Measurements from ENCODE around the gene LRP3. TPM values are rescaled to one million over a fixed set of nuclear protein-coding genes. Genes with fewer than 3 reads are reported as not detected.

LRP3 gene
- total RNA-seq, 4 donors from 2014 or later: 5.5 to 17.2 (median 8.9) TPM

DNA sequence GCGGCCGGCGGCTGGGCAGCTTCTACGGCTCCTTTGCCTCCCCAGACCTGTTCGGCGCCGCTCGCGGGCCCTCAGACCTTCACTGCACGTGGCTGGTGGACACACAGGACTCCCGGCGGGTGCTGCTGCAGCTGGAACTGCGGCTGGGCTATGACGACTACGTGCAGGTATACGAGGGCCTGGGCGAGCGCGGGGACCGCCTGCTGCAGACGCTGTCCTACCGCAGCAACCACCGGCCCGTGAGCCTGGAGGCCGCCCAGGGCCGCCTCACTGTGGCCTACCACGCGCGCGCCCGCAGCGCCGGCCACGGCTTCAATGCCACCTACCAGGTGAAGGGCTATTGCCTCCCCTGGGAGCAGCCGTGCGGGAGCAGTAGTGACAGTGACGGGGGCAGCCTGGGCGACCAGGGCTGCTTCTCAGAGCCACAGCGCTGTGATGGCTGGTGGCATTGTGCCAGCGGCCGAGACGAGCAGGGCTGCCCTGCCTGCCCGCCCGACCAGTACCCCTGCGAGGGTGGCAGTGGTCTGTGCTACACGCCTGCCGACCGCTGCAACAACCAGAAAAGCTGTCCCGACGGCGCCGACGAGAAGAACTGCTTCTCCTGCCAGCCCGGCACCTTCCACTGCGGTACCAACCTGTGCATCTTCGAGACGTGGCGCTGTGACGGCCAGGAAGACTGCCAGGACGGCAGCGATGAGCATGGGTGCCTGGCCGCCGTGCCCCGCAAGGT lies 11.6 kb downstream of the LRP3 start:
- H3K4me1 ChIP-seq: no peaks in the 10 kb centered on the region
- intact Hi-C loops (cut with DNase I): no loop called here

DNA sequence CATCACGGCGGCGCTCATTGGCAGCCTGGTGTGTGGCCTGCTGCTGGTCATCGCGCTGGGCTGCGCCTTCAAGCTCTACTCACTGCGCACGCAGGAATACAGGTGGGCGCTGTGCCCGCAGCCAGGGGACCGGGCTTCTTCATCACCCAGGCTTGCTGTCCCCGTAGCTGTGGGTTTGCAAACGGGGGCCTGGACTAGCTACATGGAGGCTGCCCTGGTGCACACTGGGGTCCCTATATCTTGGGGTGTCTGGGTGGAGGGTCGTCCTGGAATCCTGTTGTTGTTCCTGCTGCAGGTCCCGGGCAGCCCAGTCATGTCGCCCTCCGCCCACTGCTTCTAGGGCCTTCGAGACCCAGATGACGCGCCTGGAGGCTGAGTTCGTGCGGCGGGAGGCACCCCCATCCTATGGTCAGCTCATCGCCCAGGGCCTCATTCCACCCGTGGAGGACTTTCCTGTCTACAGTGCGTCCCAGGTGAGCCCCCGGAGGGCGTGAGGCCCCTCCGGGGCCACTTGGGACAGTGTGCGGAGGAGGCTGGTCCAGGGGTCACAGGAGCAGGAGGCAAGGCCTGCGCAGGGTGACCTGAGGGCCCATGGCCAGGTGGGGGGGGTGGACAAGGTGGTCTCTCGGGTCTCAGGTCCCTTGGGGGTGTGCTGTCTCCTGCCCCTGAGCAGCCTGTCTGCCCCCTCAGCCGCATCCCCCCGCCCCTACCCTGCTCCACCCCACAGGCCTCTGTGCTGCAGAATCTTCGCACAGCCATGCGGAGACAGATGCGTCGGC lies 12.3 kb downstream of the LRP3 start:
- Histone ChIP-seq H3K4me3 (no peak overlapping the region), H3K4me1 (no peaks in the 10 kb centered on the region), H3K9me3 (no peaks in the 10 kb centered on the region), H3K36me3 (peaks cover 0 to 38% (median 0%) of the 10 kb centered on the region in 3 donors), H3K27ac (no peak overlapping the region), H3K27me3 (no peaks in the 10 kb centered on the region)
- no peak for TF ChIP-seq POLR2A (IDR thresholded peaks at IDR 0.05)
- TF ChIP-seq, protein P1, sequence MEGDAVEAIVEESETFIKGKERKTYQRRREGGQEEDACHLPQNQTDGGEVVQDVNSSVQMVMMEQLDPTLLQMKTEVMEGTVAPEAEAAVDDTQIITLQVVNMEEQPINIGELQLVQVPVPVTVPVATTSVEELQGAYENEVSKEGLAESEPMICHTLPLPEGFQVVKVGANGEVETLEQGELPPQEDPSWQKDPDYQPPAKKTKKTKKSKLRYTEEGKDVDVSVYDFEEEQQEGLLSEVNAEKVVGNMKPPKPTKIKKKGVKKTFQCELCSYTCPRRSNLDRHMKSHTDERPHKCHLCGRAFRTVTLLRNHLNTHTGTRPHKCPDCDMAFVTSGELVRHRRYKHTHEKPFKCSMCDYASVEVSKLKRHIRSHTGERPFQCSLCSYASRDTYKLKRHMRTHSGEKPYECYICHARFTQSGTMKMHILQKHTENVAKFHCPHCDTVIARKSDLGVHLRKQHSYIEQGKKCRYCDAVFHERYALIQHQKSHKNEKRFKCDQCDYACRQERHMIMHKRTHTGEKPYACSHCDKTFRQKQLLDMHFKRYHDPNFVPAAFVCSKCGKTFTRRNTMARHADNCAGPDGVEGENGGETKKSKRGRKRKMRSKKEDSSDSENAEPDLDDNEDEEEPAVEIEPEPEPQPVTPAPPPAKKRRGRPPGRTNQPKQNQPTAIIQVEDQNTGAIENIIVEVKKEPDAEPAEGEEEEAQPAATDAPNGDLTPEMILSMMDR (IDR thresholded peaks at IDR 0.05): no peak
- intact Hi-C loops (cut with DNase I): no loop called here
- DNase-seq: no peak
- 82% methylated on average over 2 of the region's 38 CpGs; no CpG with 5 or more reads in 1 of the 2 donors for WGBS, 2 donors

More for the DNA sequence above, 11.6 kb downstream of the LRP3 start:
- no peaks in the 10 kb centered on the region for H3K9me3 ChIP-seq
- H3K36me3 ChIP-seq: peaks cover 0 to 38% (median 0%) of the 10 kb centered on the region in 3 donors
- whole genome bisulfite sequencing, 2 donors: 91% methylated on average over 15 of the region's 64 CpGs; no CpG with 5 or more reads in 1 of the 2 donors
- DNase-seq: no peak
- no peaks in the 10 kb centered on the region for H3K27me3 ChIP-seq
- no peak overlapping the region for H3K27ac ChIP-seq
- no peak overlapping the region for H3K4me3 ChIP-seq
- TF ChIP-seq, protein P1 (IDR thresholded peaks at IDR 0.05): no peak
- TF ChIP-seq POLR2A (IDR thresholded peaks at IDR 0.05): no peak

DNA sequence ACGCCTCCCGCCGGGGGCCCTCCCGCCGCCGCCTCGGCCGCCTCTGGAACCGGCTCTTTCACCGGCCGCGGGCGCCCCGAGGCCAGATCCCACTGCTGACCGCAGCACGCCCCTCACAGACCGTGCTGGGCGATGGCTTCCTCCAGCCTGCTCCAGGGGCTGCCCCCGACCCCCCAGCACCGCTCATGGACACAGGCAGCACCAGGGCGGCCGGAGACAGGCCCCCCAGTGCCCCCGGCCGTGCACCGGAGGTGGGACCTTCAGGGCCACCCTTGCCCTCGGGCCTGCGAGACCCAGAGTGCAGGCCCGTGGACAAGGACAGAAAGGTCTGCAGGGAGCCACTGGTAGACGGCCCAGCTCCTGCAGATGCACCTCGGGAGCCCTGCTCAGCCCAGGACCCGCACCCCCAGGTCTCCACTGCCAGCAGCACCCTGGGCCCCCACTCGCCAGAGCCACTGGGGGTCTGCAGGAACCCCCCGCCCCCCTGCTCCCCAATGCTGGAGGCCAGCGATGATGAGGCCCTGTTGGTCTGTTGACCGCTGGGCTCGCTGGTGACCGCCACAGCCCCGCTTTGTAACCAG lies 13.0 kb downstream of the LRP3 start:
- H3K27ac ChIP-seq: no peak overlapping the region
- no peaks in the 10 kb centered on the region for H3K27me3 ChIP-seq
- H3K9me3 ChIP-seq: no peaks in the 10 kb centered on the region
- 60 to 100% methylated on average over 2 to 6 of the region's 38 CpGs for WGBS, 2 donors
- DNase-seq: no peak
- no peak overlapping the region for H3K4me3 ChIP-seq
- peaks cover 0 to 38% (median 0%) of the 10 kb centered on the region in 3 donors for H3K36me3 ChIP-seq
- TF ChIP-seq, protein P1 (IDR thresholded peaks at IDR 0.05): no peak
- TF ChIP-seq POLR2A (IDR thresholded peaks at IDR 0.05): no peak
- intact Hi-C loops (cut with DNase I): no loop called here
- no peaks in the 10 kb centered on the region for H3K4me1 ChIP-seq

DNA sequence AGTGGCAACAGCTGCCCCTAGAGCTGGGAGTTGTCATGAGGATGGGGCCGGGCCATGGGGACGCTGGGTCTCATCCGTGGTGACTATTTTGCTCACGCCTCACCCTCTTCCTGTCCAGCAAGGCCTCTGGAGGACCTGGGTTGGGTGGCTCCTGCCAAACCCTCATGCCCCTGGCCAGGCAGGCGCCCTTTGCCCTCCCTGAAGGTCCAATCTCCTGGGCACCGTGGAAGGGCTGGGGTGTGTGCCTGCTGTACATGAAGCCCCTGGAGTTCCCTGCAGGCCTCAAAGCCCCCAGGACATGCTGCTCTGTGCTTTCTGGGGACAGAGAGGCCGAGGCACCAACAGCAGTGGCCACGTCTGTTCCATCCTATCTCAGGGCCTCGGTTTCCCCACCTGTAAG lies 13.8 kb downstream of the LRP3 start:
- 78 to 80% methylated on average over 2 to 5 of the region's 9 CpGs for WGBS, 2 donors
- no peak for DNase-seq
- Histone ChIP-seq H3K4me3 (no peak overlapping the region), H3K27me3 (no peaks in the 10 kb centered on the region), H3K9me3 (no peaks in the 10 kb centered on the region), H3K27ac (no peak overlapping the region), H3K4me1 (no peaks in the 10 kb centered on the region), H3K36me3 (peaks cover 0 to 38% (median 0%) of the 10 kb centered on the region in 3 donors)
- TF ChIP-seq, protein P1 (IDR thresholded peaks at IDR 0.05): no peak
- TF ChIP-seq POLR2A (IDR thresholded peaks at IDR 0.05): no peak
- intact Hi-C loops (cut with DNase I): no loop called here
